Activated CD4-positive, alpha-beta T cell treated with anti-CD3 and anti-CD28 coated beads, Interleukin-2, amount 50 U/mL, for 16 hours (primary cell): ENCODE measurements around the gene GPRC5C.
A peak's percentile ranks its signal among the peaks of the same experiment; 100 is the strongest.
"Not testable (repeated sequence)": the region's sequence is repeated elsewhere in the genome, so short reads cannot be mapped to it uniquely, and the experiment has no call there.

Experiments used
- DNase-seq: peaks from one replicate; pipeline ENCODE4 v3.0.0-alpha.2; 2020

The GPRC5C gene, protein sequence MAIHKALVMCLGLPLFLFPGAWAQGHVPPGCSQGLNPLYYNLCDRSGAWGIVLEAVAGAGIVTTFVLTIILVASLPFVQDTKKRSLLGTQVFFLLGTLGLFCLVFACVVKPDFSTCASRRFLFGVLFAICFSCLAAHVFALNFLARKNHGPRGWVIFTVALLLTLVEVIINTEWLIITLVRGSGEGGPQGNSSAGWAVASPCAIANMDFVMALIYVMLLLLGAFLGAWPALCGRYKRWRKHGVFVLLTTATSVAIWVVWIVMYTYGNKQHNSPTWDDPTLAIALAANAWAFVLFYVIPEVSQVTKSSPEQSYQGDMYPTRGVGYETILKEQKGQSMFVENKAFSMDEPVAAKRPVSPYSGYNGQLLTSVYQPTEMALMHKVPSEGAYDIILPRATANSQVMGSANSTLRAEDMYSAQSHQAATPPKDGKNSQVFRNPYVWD

GRCh38 chr17:74431568-74432423 lies at the start of gene GPRC5C:
TSS of gene GPRC5C (plus strand) at chr17:74432088. CDS start at chr17:74439777, 7,689 bp downstream.
- DNase-seq: peak; percentile 52

DNA sequence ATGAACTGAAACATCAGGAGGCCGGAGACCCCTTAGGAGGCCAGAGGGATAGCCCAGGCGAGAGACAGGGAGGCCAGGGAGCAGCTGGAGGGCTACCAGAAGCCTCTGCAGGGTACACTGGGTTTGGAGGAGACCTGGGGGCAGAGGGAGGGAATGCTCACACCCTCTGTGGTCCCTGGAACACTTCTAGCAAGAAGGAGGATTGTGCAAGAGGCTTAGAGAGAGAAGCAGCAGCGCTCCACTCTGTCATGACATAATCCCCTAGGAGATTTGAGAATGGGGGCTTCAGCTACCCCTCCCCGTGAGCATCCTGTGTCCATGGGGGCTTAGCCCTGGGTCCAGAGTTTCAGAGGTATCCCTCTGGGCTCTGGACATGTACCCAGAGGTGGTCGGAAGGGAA lies 48.7 kb upstream of the GPRC5C start:
- DNase-seq: no peak

- no peak for DNase-seq
Observed at GRCh38 chr17:74385201-74385600, 46.7 kb upstream of the GPRC5C start.

DNA sequence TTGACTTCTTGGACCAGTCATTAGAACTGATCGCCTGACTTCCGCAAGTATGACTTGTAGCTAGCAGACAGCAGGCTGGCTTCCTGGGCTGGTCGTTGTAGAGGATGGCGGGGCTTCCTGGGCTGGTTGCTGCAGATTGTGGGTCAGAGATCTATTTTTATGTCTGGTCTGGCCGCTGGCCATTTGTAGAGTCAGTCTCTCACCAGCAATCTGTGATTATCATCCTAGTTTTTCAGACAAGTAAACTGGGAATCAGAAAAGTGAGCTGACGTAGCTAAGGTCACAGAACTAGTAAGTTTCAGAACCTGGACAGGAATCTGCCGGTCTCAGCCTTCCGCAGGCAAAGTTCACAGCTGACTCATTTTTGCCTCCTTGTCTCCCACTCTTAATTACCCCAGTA lies 45.5 kb upstream of the GPRC5C start:
- no peak for DNase-seq

DNA sequence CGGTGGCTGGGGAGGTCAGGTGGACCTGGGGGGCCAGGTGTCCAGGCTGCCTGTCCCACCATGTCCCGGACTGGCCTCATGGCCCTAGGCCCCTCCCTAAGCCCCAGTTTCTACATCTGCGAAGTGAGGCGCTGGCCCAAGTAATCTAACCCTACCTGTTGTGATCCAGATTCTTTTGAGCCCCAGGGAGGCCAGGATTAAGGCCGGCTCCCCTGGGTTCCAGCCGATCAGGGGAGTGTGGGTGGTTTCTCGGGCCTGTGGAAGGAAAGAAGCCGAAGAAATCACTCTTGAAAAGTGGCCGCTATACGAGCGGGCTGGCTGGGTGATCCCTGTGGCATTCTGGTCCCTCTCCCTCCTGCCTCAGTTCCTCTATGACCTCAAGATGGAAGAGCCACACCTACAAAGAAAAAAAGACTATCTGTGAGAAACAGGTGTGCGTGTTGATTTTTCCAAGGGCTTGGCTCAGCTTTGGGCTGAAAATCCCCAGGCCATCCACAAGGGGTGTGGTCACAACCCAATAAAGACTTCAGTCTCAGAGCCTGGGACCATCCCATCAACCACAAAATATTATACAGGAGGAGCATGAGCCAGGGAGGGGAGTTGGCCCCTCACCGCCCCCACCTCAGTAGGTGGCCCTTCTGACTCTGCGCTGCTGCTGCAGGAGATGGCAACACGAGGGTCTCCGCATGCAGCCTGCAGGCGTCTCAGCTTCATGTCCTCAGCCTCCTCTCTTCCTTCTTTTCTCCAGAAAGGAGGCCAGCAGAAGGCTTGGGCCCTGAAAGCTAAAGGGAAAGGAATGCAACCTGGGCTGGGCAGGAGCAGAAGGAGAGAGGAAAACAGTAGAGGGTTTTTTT lies 44.3 kb upstream of the GPRC5C start:
- no peak for DNase-seq

DNA sequence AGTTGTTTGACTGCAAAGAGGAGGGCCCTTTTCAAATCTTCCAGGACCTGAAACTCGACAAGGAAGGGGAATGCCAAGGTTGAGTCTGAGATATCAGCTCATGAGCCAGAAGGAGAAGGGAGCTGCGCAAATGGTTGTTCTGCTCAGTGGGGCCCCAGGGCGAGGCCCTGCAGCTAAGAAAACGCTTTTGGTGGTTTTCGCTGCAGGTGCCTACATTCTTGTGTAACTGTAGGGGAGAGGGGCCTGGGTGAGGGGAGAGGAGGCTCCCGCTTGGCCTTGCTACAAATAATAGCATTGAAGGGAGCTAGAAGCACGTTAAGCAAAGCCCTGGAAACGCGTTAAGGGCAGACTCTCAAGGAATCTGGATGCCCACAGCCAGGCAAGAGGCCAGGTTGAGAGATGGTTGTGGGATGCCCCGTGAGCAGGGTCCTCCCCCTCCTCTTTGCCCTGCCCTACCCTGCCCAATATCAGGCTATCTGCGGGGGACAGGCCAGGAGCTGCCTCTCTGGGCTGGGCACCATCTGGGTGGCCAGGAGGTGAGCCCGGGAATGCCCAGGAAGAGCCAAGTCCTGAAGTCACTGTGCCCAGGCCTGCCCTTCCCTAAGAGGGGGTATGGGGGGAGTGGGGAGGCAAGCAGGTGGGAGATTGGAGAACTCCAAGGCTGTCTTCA lies 42.7 kb upstream of the GPRC5C start:
- no peak for DNase-seq

DNA sequence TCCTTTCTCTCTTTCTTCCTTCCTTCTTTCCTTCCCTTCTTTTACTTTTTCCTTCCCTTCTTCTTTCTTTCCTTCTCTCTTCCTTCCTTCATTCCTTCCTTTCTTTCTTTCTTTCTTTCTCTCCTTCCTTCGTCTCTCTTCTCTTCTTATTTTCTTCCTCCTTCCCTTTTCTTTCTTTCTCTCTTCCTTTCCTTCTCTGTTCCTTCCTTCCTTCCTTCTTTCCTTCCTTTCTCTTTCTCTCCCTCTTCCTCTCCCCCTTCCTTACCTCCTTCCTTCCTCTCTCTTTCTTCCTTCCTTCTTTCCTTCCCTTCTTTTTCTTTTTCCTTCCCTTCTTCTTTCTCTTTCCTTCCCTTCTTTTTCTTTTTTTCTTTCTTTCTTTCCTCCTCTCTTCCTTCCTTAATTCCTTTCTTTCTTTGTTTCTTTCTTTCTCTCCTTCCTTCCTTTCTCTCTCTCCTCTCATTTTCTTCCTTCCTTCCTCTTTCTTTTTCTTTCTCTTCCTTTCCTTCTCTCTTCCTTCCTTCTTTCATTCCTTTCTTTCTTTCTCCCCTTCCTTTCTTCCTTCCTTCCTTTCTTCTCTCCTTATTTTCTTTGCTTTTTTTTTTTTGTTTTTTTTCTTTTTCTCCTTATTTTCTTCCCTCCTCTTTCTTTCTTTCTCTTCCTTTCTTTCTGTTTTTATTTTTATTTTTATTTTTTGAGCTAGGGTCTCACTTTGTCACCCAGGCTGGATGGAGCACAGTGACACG lies 41.8 kb upstream of the GPRC5C start:
- DNase-seq: no peak

- DNase-seq: no peak
Observed at GRCh38 chr17:74390680-74391653, 40.9 kb upstream of the GPRC5C start.

DNA sequence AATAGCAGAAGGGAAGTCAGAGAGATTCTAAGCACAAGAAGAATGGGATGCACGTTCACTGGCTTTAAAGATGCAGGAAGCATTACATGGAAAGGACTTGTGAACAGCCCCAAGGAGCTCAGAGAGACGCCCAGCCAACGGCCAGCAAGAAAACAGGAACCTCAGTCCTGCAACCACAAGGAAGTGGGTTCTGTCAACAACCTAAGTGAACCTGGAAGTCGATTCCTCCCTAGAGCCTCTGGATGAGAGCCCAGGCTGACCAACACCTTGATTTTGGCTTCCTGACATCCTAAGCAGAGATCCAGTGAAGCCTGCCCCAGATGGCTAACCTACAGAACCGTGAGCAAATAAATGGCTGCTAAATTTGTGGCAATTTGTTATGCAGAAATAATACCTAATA lies 40.1 kb upstream of the GPRC5C start:
- no peak for DNase-seq

- DNase-seq: no peak
Observed at GRCh38 chr17:74392848-74393247, 39.0 kb upstream of the GPRC5C start.

- no peak for DNase-seq
Observed at GRCh38 chr17:74393346-74393942, 38.4 kb upstream of the GPRC5C start.

DNA sequence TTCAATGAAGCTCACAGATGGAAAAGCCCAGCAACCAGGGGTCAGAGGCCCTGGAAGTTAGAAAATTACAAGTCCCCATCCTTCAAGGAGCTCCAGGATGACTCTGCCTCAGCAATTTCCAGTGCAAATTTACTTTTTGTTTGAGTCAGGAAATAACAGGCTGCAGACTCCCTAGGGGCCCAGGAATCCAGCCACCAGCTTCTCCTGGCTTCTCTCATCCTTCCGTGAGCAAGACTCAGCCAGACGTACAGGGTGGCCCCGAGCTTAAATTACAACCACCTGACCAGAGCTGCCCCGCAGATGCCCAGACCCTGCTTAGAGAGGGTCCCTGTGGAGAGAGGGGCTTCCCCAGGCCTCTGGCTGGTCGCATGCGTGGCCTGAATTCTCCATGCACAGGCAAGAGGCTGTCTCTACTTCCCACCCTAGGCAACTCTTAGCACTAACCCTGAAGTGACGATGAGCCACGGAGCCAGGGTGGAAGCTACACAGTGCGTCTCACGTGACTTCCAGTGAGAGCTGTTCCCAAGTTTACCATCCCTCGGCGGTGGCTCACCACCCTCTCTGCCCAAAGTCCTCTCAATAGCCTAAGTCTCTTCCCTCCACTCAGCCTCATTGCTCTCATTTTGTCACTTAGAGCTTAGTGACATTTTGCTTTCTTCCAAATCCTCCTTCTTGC lies 37.5 kb upstream of the GPRC5C start:
- no peak for DNase-seq

GRCh38 chr17:74394977-74395376 lies 36.9 kb upstream of the GPRC5C start:
- DNase-seq: no peak

GRCh38 chr17:74396567-74396966 lies 35.3 kb upstream of the GPRC5C start:
- no peak for DNase-seq

DNA sequence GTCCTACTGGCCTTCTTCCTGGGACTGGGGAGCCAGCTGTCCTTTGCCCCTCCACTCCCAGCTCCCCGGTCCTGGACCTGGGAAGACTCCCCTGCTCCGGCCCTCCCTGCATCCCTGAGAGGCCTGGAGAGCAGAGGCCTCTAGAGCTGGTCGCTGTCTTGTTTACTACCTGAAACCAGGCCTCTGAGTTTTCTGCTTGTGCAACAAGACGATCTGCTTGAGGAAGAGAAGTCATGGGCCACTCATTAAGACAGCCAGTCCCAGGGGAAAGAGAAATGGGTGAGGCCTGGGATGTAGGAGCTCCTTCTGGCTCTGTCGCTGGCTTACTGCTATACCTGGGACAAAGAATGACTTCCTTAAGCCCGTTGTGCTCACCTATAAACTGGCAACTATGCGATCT lies 29.8 kb upstream of the GPRC5C start:
- DNase-seq: no peak

DNA sequence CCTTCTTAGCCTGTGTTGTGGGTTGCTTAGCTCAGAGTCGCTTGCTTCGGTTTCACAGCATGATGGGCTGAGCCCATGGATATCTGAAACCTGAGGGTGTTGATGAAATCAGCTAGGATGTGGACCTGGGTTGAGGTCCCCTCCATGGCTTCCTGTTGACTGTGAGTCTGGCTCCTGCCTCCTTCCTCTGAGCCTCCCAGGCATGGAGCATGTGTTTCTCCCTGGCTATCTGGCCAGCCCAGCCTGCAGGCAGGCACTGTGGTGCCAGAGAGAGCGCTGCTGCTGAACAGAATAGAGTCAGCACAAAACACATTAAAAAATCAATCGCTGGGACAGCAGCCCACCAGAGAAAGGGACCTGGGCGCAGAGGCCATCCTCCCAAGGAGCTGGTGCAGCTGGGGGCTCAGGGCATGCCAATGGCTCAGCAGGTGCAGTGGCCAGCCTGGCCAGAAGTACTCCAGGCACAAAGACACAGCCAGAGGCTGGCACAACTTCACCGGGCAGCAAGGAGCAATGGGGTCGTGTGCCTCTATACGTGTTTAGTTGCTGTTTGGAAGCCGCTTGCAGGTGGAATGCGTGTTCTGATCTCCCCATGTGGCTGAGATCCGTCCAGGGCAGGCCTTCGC lies 28.3 kb upstream of the GPRC5C start:
- DNase-seq: no peak

DNA sequence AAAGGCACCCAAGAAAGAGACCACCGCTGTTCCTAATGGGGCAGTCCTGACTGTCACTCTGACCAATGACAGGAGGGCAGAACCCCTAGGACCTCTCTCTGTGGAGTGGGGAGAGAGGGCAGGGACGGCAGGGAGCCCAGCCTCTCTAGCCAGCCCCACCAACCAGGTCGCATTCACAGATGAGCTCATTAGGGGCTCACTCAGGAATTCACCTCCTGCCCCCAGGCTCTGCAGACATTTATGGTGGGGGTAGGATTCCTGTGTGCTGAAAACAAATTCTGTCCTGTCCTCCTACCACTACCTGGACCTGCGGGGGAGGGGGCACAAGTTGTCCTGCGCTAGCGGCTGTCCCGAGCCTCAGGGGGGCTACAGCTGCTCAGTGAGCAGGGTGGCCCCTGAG lies 27.7 kb upstream of the GPRC5C start:
- no peak for DNase-seq

DNA sequence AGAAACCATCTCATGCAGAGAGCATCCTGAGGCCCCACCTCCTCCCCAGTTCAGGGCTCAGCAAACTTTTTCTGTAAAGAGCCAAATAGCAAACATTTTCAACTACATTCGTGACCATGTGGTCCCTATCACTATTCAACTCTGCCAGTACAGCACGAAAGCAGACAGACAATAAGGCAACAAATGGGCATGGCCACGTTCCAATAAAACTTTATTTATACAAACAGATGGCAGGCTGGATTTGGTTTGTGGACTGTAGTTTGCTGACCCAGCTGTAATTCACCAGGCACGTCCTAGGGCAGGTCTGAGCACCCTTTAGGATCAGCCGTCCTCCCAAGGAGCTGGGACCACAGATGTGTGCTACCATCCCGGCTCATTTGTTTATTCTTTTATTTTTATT lies 27.1 kb upstream of the GPRC5C start:
- DNase-seq: no peak

DNA sequence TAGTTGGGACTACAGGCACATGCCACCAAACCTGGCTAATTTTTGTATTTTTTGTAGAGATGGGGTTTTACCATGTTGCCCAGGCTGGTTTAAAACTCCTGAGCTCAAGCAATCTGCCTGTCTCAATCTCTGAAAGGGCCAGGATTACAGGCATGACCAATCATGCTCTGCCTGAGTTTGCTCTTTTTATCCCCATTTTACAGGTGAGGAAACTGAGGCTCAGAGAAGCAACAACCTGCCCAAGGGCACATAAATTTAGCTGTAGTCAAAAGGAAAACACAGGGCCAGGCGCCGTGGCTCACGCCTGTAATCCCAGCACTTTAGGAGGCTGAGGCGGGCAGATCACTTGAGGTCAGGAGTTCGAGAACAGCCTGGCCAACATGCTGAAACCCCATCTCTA lies 26.6 kb upstream of the GPRC5C start:
- DNase-seq: not testable (repeated sequence)
